Right cardiac atrium (tissue), 5 donors: ENCODE data around the gene ADGRG7. TPM values are rescaled to one million over a fixed set of nuclear protein-coding genes. Genes with fewer than 3 reads are reported as not detected.
"Not testable (repeated sequence)": the region's sequence is repeated elsewhere in the genome, so short reads cannot be mapped to it uniquely, and the experiment has no call there.

Experiments
- ATAC-seq, 2 donors: fragments of 200-7000 bp; cut with Tn5 transposase; one replicate each; pipeline versions ENCODE4 v1.8.0 to v1.9.1; 2020; ENCODE audit warnings: moderate library complexity in 2 of 2, mild to moderate bottlenecking in 1 of 2
- DNase-seq, 3 donors: peaks; one replicate each; pipeline ENCODE4 v3.0.0-alpha.2; 2020
- H3K27ac ChIP-seq: one replicate; pipeline ENCODE4 v1.5.1; 2013; ENCODE audit warnings: mild to moderate bottlenecking, low read length, control low read depth, moderate library complexity
- H3K27me3 ChIP-seq: one replicate; pipeline ENCODE4 v1.6.1; 2013; ENCODE audit not compliant: control insufficient read depth, insufficient read depth
- H3K4me1 ChIP-seq: one replicate; pipeline ENCODE4 v1.6.1; 2013; ENCODE audit warnings: low read length; ENCODE audit not compliant: control insufficient read depth, insufficient read depth
- H3K4me3 ChIP-seq: one replicate; pipeline ENCODE4 v1.5.1; 2013; ENCODE audit warnings: low read length, control low read depth
- H3K9me3 ChIP-seq: one replicate; pipeline ENCODE4 v1.6.1; 2013; ENCODE audit warnings: low read length; ENCODE audit not compliant: control insufficient read depth
- WGBS: extraction: QIAGEN DNeasy Blood & Tissue Kit; methylation state at CpG from one replicate; pipeline ENCODE4 v1.1.7; 2013; 5-methylcytosine and 5-hydroxymethylcytosine counted together
- intact Hi-C, 4 donors: fragments of 100-400 bp; cut with DNase I; formaldehyde crosslinking; loops; one replicate each; pipeline versions ENCODE4 v1.11.0 to v1.14.0; 2022 to 2023
- polyA plus RNA-seq: library from polyadenylated mRNA; stranded (reverse); fragments of 200-250 nt; gene quantifications from one replicate; pipeline ENCODE4 v1.2.3, GENCODE V29; 2013
- total RNA-seq, 4 donors: library from RNA; stranded (reverse); fragmentation: NEBNext Ultra II Directional; extraction: Animal tissue kit (Norgen Biotek cat#: 25700); gene quantifications; one replicate each; pipeline ENCODE4 v1.2.1, GENCODE V29; 2021
- donor health status: healthy with polysubstance abuse.
- donor health status: DM: no; HTN: yes; CAD: no.
- donor health status: DM: no; HTN: no; CAD: no.
- donor health status: DM: no; HTN: yes; CAD: no; lungs with severe emphysema.
- donor health status: DM: yes; HTN: yes; CAD: no.

Gene ADGRG7
- total and polyA plus RNA-seq, 5 donors: not detected

- no peak for DNase-seq
- H3K27ac ChIP-seq: no peak overlapping the region
- H3K4me1 ChIP-seq: no peaks in the 10 kb centered on the region
- H3K4me3 ChIP-seq: no peak overlapping the region
- intact Hi-C loops: no loop called here
- H3K9me3 ChIP-seq: no peaks in the 10 kb centered on the region
- H3K27me3 ChIP-seq: no peaks in the 10 kb centered on the region
- no peak for ATAC-seq
Measured at GRCh38 chr3:100578646-100579045, 30.8 kb upstream of the ADGRG7 start.

DNA sequence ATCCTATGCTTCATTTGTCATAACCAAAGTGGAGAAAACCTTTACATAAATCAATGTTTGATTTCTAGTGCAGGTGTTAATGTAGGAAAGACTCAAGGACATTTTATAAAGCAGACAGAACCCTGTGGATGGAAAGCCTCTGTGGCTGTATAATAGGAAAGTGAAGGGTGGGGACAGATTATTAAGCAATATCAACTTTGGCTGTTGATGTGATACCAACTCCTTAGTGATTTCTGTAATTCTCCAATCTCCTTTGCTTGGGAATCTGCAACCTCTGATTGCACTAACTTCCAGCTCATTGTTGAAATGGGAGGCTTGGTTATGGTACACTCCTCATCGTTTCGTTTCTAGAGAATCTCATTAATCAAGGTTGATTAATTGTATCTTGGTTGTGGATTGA, 29.3 kb upstream of the ADGRG7 start:
- intact Hi-C loops: loop anchor here in 1 of 4 donors (10.0 kb wide), 1 partner anchor 245 kb away; the partner anchor contains the start of gene NIT2
- 38% methylated on average over 2 of the region's 2 CpGs for whole genome bisulfite sequencing

DNA sequence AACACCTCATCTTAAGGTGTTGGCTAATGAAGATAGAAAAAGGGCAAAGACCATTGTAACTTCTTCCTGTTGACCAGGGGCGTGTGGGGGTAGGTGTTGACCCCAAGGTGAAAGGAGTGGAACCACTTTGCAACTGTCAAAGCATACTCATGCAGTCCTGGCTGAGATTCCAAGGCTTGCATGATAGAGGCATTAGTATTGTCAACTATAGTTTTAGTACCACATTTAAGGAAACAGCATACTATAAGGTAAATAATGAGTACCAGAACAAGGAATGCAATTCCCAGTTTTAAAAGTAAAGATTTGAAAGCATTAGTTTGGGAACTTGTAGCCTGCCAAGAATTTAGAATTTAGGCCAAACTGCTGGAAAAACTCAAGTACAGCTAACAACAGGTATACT, 27.8 kb upstream of the ADGRG7 start:
- intact Hi-C loops: loop anchor here in 1 of 4 donors (10.0 kb wide), 1 partner anchor 247 kb away; the partner anchor contains the start of gene NIT2
- no peak overlapping the region for H3K27ac ChIP-seq

More for the DNA sequence above, 29.3 kb upstream of the ADGRG7 start:
- no peak overlapping the region for H3K27ac ChIP-seq
- ATAC-seq (peak in 1 of 2 donors; percentile 57), DNase-seq (no peak)
- no peaks in the 10 kb centered on the region for H3K9me3 ChIP-seq
- no peaks in the 10 kb centered on the region for H3K27me3 ChIP-seq
- H3K4me3 ChIP-seq: no peak overlapping the region
- H3K4me1 ChIP-seq: no peaks in the 10 kb centered on the region

GRCh38 chr3:100582157-100582556, 27.2 kb upstream of the ADGRG7 start:
- not testable (repeated sequence) for DNase-seq, H3K27ac ChIP-seq, H3K9me3 ChIP-seq, ATAC-seq, H3K27me3 ChIP-seq, H3K4me3 ChIP-seq, H3K4me1 ChIP-seq
- intact Hi-C loops: loop anchor here in 1 of 4 donors (10.0 kb wide), 1 partner anchor 247 kb away; the partner anchor contains the start of gene NIT2
- WGBS: 96% methylated on average over 10 of the region's 10 CpGs

More for the DNA sequence above, 27.8 kb upstream of the ADGRG7 start:
- ATAC-seq (no peak), DNase-seq (no peak)
- Histone ChIP-seq H3K4me3 (no peak overlapping the region), H3K27me3 (no peaks in the 10 kb centered on the region), H3K4me1 (no peaks in the 10 kb centered on the region), H3K9me3 (no peaks in the 10 kb centered on the region)
- 88% methylated on average over 1 of the region's 1 CpG for WGBS

DNA sequence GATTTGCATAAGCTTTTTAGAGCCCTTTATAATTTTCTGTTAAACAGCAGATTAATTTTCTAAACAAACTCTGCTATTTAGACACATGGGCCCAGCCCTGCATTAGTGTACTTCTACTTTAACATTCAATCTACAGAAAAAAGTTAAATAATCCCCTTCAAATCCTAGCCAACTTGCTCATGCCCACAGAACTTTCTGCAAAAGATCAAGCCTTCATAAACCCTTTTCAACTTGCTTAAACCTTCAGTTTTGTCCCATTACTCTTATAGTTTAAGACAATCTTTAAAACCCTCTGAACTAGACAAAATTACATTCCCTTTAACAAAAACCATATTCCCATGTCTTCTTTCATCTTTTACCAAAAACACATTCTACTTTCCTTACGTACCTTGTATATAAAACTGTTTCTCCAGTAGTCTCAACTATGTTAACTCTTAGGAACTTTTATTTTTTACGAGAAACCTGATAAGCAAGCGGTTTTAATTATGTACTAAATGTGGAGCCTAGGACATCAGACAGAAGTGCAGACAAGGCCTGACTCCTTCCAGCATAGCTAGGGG, 25.2 kb upstream of the ADGRG7 start:
- Histone ChIP-seq H3K27ac (no peak overlapping the region), H3K27me3 (no peaks in the 10 kb centered on the region), H3K4me3 (no peak overlapping the region), H3K9me3 (no peaks in the 10 kb centered on the region), H3K4me1 (no peaks in the 10 kb centered on the region)
- intact Hi-C loops: loop anchor here in 1 of 4 donors (10.0 kb wide), 1 partner anchor 249 kb away; the partner anchor contains the start of gene NIT2
- ATAC-seq (no peak), DNase-seq (no peak)
- 91% methylated on average over 3 of the region's 3 CpGs for WGBS

GRCh38 chr3:100586832-100587231, 22.6 kb upstream of the ADGRG7 start:
- intact Hi-C loops: loop anchor here in 1 of 4 donors (10.0 kb wide), 1 partner anchor 252 kb away; the partner anchor contains the start of gene NIT2
- DNase-seq (no peak), ATAC-seq (no peak)
- no peak overlapping the region for H3K4me3 ChIP-seq
- H3K27ac ChIP-seq: no peak overlapping the region
- no peaks in the 10 kb centered on the region for H3K27me3 ChIP-seq
- 80% methylated on average over 3 of the region's 3 CpGs for WGBS
- H3K4me1 ChIP-seq: no peaks in the 10 kb centered on the region
- no peaks in the 10 kb centered on the region for H3K9me3 ChIP-seq

DNA sequence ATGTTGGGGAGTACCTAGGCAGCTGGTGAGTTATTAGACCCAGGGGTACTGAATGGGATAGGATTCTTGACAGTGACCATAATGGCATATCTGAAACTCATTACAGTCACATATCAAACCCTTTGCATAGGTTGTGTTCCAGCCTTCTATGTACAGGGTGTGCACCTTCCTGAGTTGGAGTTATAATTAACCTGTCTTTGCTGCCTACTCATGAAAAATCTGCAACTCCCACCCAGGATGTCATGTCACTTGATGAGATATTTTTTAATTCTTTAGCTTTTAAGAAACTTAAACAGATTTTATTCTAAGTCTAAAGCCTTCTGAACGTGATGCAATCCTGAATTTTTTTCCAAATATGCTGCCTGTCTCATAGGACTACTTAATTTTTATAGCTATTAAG, 21.1 kb upstream of the ADGRG7 start:
- H3K27ac ChIP-seq: no peak overlapping the region
- H3K9me3 ChIP-seq: no peaks in the 10 kb centered on the region
- no peak for DNase-seq
- H3K27me3 ChIP-seq: no peaks in the 10 kb centered on the region
- ATAC-seq: no peak
- H3K4me3 ChIP-seq: no peak overlapping the region
- no peaks in the 10 kb centered on the region for H3K4me1 ChIP-seq
- intact Hi-C loops: loop anchor here in 1 of 4 donors (10.0 kb wide), 1 partner anchor 253 kb away; the partner anchor contains the start of gene NIT2
- 71% methylated on average over 1 of the region's 1 CpG for WGBS

GRCh38 chr3:100590114-100590839, 19.1 kb upstream of the ADGRG7 start:
- no peak overlapping the region for H3K4me3 ChIP-seq
- H3K27ac ChIP-seq: no peak overlapping the region
- WGBS: 29% methylated on average over 10 of the region's 10 CpGs
- peak; percentile 77 to 79 for ATAC-seq
- H3K27me3 ChIP-seq: no peaks in the 10 kb centered on the region
- intact Hi-C loops: loop anchor here (1.0 to 10.0 kb wide), 5 partner anchors 123 to 275 kb away; no protein-coding TSS in a partner anchor
- H3K4me1 ChIP-seq: no peaks in the 10 kb centered on the region
- peak in 1 of 3 donors; percentile 24 for DNase-seq
- H3K9me3 ChIP-seq: no peaks in the 10 kb centered on the region

DNA sequence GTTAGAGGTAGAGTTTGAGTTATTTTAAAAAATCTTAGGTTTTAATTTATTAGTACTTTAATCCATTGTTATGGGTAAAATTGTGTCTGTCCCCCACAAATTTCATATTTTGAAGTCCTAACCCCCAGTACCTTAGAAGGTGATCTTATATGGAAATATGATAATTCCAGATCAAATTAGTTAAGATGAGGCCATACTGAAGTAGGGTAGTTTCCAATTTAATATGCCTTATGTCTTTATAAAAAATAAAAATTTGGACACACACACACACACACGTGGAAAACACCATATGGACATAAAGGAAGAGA, 18.6 kb upstream of the ADGRG7 start:
- intact Hi-C loops: loop anchor here (1.0 to 10.0 kb wide), 5 partner anchors 123 to 276 kb away; no protein-coding TSS in a partner anchor
- WGBS: 29% methylated on average over 1 of the region's 1 CpG

DNA sequence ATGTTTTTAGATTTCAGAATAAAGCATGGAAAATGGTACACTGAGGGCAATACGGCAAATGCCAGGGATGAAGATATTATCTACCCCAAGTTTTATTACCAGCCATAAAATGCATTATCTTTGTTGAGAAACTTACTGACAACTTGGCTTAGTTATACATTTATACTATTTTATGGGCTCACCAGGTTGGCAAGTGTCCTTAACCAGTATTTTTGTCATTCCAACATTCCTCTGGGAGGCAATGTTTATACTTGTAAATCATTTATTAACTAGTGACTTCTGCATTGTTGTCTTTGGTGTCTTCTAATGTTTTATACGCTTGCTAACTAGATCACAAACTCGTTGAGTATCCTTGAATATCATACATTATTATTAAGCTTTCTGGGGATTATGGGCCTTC, 18.0 kb upstream of the ADGRG7 start:
- no peak for DNase-seq
- H3K9me3 ChIP-seq: no peaks in the 10 kb centered on the region
- no peaks in the 10 kb centered on the region for H3K4me1 ChIP-seq
- H3K4me3 ChIP-seq: no peak overlapping the region
- intact Hi-C loops: loop anchor here in 3 of 4 donors (5.0 to 10.0 kb wide), 4 partner anchors 124 to 277 kb away; no protein-coding TSS in a partner anchor
- no peak for ATAC-seq
- 69% methylated on average over 3 of the region's 3 CpGs for WGBS
- no peaks in the 10 kb centered on the region for H3K27me3 ChIP-seq
- no peak overlapping the region for H3K27ac ChIP-seq

More for the DNA sequence above, 18.6 kb upstream of the ADGRG7 start:
- ATAC-seq (no peak), DNase-seq (no peak)
- H3K9me3 ChIP-seq: no peaks in the 10 kb centered on the region
- H3K27ac ChIP-seq: no peak overlapping the region
- no peaks in the 10 kb centered on the region for H3K27me3 ChIP-seq
- H3K4me3 ChIP-seq: no peak overlapping the region
- H3K4me1 ChIP-seq: no peaks in the 10 kb centered on the region
